Activated CD4-positive, alpha-beta T cell treated with anti-CD3 and anti-CD28 coated beads for 48 hours (primary cell): ENCODE data around the gene HPS1.

ENCODE experiments used
- DNase-seq: peaks from one replicate; pipeline ENCODE4 v3.0.0-alpha.2; 2020

HPS1 gene

DNA sequence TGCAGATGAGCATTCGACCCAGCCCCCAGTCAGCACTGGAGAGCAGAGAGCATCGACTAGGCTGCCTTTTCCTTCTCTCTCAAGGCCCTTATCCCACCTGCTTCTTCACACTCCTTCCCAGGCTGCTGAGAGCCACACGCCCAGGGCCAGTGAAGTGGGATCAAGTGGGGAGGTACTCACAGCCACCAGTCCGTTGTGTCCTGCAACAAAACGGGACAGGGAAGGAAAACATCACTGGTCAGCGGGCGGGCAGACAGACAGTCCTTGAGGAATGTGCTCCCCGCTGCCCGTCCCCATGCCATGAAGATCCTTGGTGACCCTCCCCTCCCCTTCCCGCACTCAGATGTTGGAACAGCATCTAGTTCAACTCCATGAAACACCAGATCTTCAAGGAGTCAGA, 36.0 kb downstream of the HPS1 start:
- no peak for DNase-seq

- DNase-seq = no peak
Observed at GRCh38 chr10:98410135-98410743, 36.5 kb downstream of the HPS1 start.

DNA sequence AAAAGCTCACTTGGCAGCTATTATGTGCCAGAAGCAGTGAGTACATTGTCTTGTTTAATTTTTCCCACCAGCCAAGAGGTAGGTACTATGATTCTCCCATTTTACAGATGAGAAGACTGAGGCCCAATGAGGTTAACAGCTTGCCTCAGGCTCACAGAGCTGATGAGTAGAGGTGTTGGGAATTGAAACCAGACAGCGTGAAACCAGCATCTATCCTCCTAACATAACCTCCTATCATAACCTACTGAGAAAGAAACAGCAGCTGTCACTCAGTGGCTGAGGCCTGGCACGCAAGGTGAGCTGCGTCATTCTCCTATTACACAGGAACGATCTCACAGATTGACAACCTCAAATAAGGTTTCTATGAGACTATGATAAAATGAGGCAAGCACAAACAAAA, 37.9 kb downstream of the HPS1 start:
- DNase-seq = no peak

DNA sequence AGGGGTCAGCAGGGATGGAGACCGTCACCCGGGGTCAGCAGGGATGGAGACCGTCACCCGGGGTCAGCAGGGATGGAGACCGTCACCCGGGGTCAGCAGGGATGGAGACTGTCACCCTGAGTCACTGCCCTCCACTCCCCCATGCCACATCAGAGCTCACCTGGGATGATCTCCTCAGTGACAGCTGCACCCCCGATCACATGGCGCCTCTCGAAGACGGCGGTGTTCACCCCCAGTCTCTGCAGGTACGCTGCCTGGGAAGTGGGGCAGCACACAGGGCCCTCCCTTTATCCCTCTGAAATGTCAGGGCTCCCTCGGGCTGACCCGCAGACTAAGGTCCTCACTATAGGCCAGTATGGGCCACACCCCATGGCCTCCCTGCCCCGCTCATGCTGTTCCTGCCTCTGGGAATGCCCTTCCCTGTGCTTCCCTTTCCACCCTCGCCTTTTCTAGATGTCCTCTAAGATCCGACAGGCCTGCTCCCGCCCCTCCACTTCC, 38.9 kb downstream of the HPS1 start:
- DNase-seq = no peak

GRCh38 chr10:98407017-98407743, 39.6 kb downstream of the HPS1 start:
- no peak for DNase-seq

DNA sequence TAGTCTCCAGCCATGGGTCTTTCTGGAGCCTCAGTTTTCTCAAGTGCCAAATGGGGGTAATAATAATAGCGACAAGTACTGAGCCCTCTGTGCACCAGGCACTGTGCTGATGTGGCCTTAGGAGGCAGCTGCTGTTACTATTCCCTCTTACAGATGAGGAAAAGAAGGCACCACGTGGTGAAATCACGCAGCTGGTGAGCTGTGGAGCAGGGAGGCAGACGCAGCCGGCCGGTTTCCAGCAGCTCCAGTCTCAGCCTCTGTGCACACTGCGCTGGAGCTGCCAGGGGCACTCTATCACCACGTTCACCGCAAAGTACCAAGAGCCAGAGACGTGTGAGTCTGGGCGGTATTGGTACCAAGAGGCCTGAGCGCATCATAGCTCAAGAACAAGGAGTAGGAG, 41.3 kb downstream of the HPS1 start:
- no peak for DNase-seq

- peak; percentile 25 for DNase-seq
Observed at GRCh38 chr10:98404571-98405359, 42.0 kb downstream of the HPS1 start.

GRCh38 chr10:98403812-98404504, 42.8 kb downstream of the HPS1 start:
- no peak for DNase-seq

DNA sequence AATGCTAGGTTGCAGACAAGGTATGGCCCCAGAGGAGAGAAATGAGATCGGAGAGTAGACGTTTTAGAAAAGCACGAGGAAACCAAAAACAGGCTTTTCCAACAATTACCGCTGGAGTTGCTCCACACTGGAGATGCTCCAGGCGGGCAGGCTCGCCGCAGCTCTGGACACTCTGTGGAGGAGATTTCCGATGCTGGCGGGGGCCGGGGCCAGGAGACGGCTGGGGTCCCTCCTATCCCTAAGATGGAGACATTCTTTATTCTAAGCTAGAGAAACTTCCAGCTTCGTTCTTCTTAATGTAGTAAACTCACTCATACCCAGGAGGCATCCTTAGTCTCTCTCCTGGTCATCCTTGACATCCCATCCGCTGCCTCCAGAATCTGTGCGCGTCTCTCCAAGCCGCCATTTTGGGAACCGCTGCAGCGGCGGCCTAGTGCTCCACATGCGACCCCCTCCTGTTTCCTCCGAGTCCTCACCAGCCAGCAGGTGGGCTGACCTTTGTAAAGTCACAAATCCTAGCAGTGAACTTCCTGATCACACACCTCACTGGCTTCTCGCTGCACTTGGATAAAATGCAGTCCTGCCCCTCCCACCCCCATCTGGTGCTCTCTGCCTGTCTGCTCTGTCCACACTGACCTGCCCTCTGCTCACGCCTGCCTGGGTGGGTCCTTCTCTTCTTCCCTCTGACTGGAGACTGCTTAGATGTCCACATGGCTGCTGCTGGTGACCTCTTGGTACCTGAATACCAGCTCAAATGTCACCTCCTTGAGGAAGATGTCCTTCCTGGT, 43.6 kb downstream of the HPS1 start:
- DNase-seq = no peak

DNA sequence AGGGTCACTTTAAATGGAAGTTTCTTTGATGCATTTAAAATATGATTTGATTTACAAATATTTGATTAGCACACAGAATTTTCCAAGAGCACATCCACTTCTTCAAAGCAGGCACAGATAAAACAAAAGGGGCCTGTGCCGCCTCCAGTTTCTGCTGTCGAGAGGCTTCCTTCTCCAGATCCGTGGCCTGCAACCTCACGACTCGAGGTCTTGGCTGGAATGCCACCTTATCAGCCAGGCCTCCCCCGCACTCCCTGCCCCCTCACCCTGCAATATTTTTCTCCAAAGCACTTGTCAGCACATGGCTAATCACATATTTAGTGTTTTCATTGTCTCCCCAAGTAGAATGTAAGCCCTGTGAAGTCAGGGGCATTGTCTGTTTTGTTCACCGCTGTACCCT, 44.3 kb downstream of the HPS1 start:
- DNase-seq = no peak

- DNase-seq = peak; percentile 12
Observed at GRCh38 chr10:98400482-98400881, 46.3 kb downstream of the HPS1 start.

DNA sequence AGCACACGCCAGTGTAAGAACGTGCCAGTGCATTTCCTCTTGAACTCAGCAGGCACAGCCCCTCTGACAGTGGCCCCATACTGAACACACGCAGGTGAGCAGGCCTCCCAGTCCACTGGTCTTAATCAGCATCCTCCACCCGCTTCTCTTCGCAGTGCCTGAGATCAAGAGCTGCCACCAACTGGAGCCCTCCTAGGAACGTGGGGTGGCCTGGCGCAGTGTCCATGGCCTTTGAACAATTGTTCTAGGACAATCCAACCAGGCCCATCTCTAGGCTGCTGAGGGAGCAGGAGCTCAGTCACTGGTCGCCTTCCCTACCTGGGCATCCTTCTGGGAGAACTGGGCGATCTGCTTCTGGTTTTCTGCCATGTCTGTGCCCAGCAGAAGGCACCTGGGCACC, 47.0 kb downstream of the HPS1 start:
- no peak for DNase-seq

GRCh38 chr10:98397089-98397600, 49.6 kb downstream of the HPS1 start:
- no peak for DNase-seq

DNA sequence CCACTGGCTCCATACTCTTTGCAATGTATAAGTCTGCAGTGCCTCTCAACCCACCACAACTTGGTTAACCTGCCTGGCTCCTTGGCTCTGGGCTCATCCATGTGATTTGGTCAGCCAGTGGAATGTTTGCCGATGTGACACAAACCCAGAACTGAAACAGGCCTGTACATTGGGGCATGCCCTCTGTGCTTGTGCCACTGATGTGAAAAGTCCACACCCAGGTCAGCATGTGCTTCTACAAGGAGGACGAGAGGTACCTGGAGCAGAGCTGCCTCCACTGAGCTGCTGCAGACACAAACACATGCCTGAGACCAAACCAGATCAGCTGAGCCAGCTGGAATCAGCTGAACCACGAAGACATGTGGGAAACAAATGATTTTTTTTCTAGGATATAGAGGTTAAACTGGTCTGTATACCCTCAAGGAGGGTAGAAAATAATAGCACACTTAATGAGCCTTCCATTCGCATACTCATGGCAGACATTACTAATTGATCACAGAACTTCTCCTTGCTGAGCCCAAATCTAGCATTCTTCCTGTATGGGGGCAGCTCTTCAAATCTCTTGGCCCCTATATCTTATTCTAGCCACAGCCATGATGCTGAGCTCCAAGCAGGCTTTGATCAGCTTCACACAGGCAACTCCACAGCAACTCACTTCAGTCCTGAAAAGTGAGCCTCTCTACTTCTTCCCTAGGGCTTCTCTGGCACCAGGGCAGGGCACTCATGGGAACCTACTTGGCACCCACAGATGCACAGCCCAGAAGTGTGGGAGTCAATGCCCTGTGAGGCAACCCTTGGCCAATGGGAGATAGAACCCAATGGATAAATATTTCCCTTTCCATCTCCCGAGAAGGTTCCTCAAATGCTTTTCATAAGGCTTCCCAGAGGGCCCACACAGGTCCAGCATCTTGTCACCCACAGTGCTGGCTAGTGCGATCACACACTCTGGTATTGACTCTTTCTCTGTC, 50.4 kb downstream of the HPS1 start:
- no peak for DNase-seq

GRCh38 chr10:98394851-98395440, 51.8 kb downstream of the HPS1 start:
- no peak for DNase-seq

GRCh38 chr10:98391578-98391991, 55.1 kb downstream of the HPS1 start:
- no peak for DNase-seq

DNA sequence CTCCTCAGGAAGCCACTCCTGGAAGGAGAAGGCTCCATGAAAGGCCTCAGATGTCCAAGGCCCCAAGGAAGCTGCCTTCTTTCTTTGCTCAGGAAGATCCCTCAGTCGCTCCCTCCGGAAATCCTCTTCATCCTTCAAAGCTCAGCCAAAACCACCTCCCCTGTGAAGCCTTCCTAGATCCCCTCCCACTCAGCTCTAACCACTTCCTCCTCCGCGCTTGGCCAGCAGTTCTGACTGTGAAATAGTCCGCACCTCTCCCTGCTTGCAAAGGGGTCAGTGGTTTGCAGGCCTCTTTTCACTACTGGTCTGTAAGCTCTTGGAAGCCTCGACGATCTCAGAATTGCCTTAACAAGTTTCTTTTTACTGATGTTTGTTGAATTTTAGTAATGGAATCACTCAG, 55.7 kb downstream of the HPS1 start:
- no peak for DNase-seq

DNA sequence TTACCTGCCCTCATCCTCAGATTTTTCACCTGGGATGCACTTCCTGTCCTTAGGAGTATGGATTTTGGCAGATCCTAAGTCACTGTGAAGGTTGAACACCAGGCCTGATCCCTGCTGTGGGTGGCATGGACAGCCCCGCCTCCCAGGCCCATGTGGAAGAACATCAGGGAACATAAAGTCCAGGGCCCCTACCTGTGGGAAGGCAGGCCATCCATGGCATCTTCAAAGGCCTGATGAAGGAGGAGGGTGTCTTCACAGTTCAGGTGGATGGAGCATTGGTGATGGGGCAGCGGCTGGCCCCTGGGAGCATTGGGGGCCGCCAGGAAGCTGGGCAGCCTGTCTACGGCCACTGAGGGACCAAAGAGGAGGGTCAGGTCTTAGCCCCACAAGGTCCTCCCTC, 56.3 kb downstream of the HPS1 start:
- DNase-seq = no peak

DNA sequence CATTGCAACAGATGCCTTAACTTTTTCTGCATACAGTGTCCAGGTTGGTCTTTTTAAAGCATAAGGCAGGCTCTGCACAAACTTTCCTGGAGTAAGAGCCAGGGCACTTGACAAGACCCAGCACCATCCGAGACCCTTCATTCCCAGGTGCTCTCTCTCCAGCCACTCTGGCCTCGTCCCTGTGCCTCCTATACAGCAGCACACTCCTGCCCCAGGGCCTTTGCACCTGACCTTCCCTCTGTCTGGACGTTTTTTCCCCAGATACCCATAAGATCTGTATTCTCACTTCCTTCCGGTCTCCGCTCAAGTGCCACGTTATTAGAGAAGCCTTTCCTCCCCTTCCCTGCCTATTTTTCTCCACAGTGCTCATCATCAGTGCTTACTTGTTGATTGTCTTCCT, 57.3 kb downstream of the HPS1 start:
- no peak for DNase-seq

DNA sequence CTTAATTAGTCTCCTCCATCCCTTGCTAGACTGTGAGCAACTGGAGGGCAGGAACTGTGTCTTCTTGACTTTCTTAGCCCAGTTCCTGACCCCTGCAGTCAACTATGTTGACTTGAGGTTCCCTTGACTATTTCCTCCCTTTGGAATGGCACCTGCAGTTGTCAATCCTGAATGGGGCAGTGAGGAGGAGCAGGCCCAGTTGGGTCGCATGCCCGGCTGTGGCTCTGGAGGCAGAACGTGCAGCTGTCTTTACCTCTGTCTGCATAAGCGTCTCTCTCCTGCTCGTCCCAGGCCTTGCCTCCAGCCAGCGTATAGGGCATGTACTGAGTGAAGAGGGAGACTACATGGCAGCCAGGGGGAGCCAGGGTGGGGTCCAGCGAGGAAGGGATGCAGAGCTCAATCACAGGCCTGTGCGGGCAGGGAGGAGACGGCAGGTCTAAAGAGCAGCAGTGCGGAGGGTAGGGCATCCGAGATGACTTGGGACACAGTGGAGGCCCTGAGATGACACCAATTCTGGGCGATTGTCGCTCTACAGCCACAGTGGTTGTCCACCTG, 58.6 kb downstream of the HPS1 start:
- no peak for DNase-seq
